Articular chondrocyte of knee joint (primary cell): ENCODE results near the gene TRIM4. TPM values are rescaled to one million over a fixed set of nuclear protein-coding genes. Genes with fewer than 3 reads are reported as not detected.

Source experiments
- small RNA-seq: library from RNA; depleted of rRNA; stranded (forward); fragments of <200 nt; gene quantifications from one replicate; pipeline ENCODE3, GENCODE V24; 2012
- total RNA-seq: library from RNA; depleted of rRNA; stranded (reverse); fragments of >200 nt; gene quantifications from 2 replicates; pipeline ENCODE4 v1.2.3, GENCODE V29; 2012

The TRIM4 gene, protein sequence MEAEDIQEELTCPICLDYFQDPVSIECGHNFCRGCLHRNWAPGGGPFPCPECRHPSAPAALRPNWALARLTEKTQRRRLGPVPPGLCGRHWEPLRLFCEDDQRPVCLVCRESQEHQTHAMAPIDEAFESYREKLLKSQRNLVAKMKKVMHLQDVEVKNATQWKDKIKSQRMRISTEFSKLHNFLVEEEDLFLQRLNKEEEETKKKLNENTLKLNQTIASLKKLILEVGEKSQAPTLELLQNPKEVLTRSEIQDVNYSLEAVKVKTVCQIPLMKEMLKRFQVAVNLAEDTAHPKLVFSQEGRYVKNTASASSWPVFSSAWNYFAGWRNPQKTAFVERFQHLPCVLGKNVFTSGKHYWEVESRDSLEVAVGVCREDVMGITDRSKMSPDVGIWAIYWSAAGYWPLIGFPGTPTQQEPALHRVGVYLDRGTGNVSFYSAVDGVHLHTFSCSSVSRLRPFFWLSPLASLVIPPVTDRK
- total RNA-seq: 30.3 and 34.6 TPM in 2 replicates

GRCh38 chr7:99918959-99919813, at the start of gene TRIM4:
Gene TRIM4, minus strand, starts transcription at chr7:99919530. Its CDS starts 129 bp downstream, at chr7:99919401.

GRCh38 chr7:99928994-99929729, 9.8 kb upstream of the TRIM4 start, which contains the start of gene GJC3:
Gene GJC3, minus strand, starts transcription at chr7:99929620. Its CDS starts 0 bp downstream, at chr7:99929620.

DNA sequence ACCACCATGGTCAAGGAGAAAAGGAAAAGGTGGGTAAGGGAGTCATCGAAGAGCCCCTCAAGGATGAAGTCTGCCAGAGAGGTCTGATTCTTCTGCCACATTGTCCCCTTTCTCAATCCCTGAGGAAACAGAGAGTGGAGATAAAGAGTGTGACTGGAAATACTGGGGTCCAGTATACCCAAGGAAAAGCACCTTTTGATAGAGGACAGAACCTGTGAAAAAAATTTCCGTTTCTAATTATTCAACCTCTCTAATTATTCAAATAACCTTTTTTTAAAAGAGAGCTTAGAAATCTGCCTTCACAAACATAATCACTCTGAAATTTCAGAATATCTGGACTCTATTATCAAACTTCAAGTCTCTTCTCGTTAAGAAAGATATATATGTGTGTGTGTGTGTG, 42.4 kb downstream of the TRIM4 start, which contains the start of gene OR2AE1:
TSS of gene OR2AE1 (minus strand) at position 101 of the 400 bp plus-strand sequence. CDS start at position 101, 0 bp downstream.

Small RNAs within 50 kb of the gene (small RNA-seq; reads per million reads assigned to genes)
- gene AC011904.1 (not detected), gene CYP3A52P (not detected), gene RF00019 (not detected), gene RF00561 (not detected)

Other genes with a start within 250 kb of the TRIM4 start
- 5.7 and 10.1 TPM in 2 replicates for gene CYP3A5, start 239.5 kb downstream of the TRIM4 start, total RNA-seq
- 0.32 TPM in 1 of 2 replicates, not detected in the other for gene CYP3A7, start 184.3 kb downstream of the TRIM4 start, total RNA-seq
- not detected in 2 replicates for gene CYP3A4, start 135.3 kb downstream of the TRIM4 start, total RNA-seq
- 0.11 TPM in 1 of 2 replicates, not detected in the other for gene CYP3A43, start 91.5 kb downstream of the TRIM4 start, total RNA-seq
- gene OR2AE1, start 42.5 kb downstream of the TRIM4 start, total RNA-seq: 0.22 and 0.91 TPM in 2 replicates
- not detected in 2 replicates for gene GJC3, start 10.1 kb upstream of the TRIM4 start, total RNA-seq
- not detected in 2 replicates for gene AZGP1, start 56.5 kb upstream of the TRIM4 start, total RNA-seq
- gene ZKSCAN1, start 96.1 kb upstream of the TRIM4 start, total RNA-seq: 52.4 and 64.9 TPM in 2 replicates
- 9.0 TPM in 2 replicates for gene ZSCAN21, start 130.2 kb upstream of the TRIM4 start, total RNA-seq
- gene ZNF3, start 162.2 kb upstream of the TRIM4 start, total RNA-seq: 29.0 and 37.1 TPM in 2 replicates
- 72.2 and 72.5 TPM in 2 replicates for gene COPS6, start 169.4 kb upstream of the TRIM4 start, total RNA-seq
- 30.8 and 35.6 TPM in 2 replicates for gene MCM7, start 181.9 kb upstream of the TRIM4 start, total RNA-seq
- gene AP4M1, start 182.1 kb upstream of the TRIM4 start, total RNA-seq: 19.1 and 21.7 TPM in 2 replicates
- gene TAF6, start 199.8 kb upstream of the TRIM4 start, total RNA-seq: 34.6 and 36.4 TPM in 2 replicates
- gene CNPY4, start 200.1 kb upstream of the TRIM4 start, total RNA-seq: 35.5 and 37.9 TPM in 2 replicates
- 1.2 and 2.0 TPM in 2 replicates for gene MBLAC1, start 207.4 kb upstream of the TRIM4 start, total RNA-seq
- 62.3 and 64.1 TPM in 2 replicates for gene LAMTOR4, start 229.4 kb upstream of the TRIM4 start, total RNA-seq
- gene TRAPPC14, start 239.2 kb upstream of the TRIM4 start, total RNA-seq: 4.6 and 6.7 TPM in 2 replicates
- 1.7 and 3.6 TPM in 2 replicates for gene GAL3ST4, start 249.1 kb upstream of the TRIM4 start, total RNA-seq